ENCODE results near the gene MOG.

The MOG gene

GRCh38 chr6:29656798-29657197 is at the start of gene MOG:
MOG (plus strand) TSS chr6:29657092; CDS start chr6:29657210, 118 bp downstream.
- no peak for DNase-seq (ENCODE audit: low read depth)
- no peak within 1 kb of the TSS for H3K4me3 ChIP-seq (ENCODE audit: low read depth, low read length)
- TF ChIP-seq, protein P1, sequence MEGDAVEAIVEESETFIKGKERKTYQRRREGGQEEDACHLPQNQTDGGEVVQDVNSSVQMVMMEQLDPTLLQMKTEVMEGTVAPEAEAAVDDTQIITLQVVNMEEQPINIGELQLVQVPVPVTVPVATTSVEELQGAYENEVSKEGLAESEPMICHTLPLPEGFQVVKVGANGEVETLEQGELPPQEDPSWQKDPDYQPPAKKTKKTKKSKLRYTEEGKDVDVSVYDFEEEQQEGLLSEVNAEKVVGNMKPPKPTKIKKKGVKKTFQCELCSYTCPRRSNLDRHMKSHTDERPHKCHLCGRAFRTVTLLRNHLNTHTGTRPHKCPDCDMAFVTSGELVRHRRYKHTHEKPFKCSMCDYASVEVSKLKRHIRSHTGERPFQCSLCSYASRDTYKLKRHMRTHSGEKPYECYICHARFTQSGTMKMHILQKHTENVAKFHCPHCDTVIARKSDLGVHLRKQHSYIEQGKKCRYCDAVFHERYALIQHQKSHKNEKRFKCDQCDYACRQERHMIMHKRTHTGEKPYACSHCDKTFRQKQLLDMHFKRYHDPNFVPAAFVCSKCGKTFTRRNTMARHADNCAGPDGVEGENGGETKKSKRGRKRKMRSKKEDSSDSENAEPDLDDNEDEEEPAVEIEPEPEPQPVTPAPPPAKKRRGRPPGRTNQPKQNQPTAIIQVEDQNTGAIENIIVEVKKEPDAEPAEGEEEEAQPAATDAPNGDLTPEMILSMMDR (conservative IDR thresholded peaks at IDR 0.05; ENCODE audit: low read depth, low read length): no peak

GRCh38 chr6:29608131-29608530 is 48.8 kb upstream of the MOG start:
- H3K4me3 ChIP-seq (ENCODE audit: low read depth, low read length): no peak overlapping the region
- no peak for DNase-seq (ENCODE audit: low read depth)
- TF ChIP-seq, protein P1 (conservative IDR thresholded peaks at IDR 0.05; ENCODE audit: low read depth, low read length): no peak

GRCh38 chr6:29610540-29610939 is 46.4 kb upstream of the MOG start:
- DNase-seq (ENCODE audit: low read depth): no peak
- TF ChIP-seq, protein P1 (conservative IDR thresholded peaks at IDR 0.05; ENCODE audit: low read depth, low read length): no peak
- H3K4me3 ChIP-seq (ENCODE audit: low read depth, low read length): no peak overlapping the region

- no peak for DNase-seq (ENCODE audit: low read depth)
- TF ChIP-seq, protein P1 (conservative IDR thresholded peaks at IDR 0.05; ENCODE audit: low read depth, low read length): no peak
- H3K4me3 ChIP-seq (ENCODE audit: low read depth, low read length): no peak overlapping the region
Measured at GRCh38 chr6:29611426-29611825, 45.5 kb upstream of the MOG start.

GRCh38 chr6:29617782-29618554 is 38.9 kb upstream of the MOG start:
- H3K4me3 ChIP-seq (ENCODE audit: low read depth, low read length): no peak overlapping the region
- TF ChIP-seq, protein P1 (conservative IDR thresholded peaks at IDR 0.05; ENCODE audit: low read depth, low read length): peak; percentile 30
- no peak for DNase-seq (ENCODE audit: low read depth)

DNA sequence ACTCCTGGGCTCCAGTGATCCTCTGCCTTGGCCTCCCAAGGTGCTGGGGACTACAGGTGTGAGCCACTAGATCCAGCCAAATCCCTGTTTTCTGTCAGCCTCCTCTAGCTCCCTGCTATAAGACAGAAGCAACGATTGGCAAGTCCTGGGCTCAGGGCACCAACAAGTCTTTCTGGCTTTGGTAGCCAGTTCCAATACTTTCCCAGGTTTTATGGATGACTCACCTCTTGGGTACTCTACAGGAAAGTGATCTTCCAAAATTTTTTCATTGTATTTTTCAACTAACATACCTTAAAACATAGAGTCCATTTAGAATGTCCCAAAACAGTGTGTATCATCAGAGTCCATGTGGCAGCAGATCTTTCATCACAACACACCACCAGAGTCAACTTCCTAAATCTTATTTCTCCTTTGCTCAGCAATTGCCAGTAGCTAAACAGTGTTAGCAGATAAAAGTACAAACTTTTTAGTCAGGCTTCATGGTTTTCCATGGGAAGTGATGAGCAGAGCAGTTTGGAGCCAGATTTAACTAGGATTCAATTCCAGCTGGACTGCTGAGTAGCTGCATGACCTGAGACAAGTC is 37.2 kb upstream of the MOG start:
- DNase-seq (ENCODE audit: low read depth): no peak
- TF ChIP-seq, protein P1 (conservative IDR thresholded peaks at IDR 0.05; ENCODE audit: low read depth, low read length): no peak
- H3K4me3 ChIP-seq (ENCODE audit: low read depth, low read length): no peak overlapping the region

DNA sequence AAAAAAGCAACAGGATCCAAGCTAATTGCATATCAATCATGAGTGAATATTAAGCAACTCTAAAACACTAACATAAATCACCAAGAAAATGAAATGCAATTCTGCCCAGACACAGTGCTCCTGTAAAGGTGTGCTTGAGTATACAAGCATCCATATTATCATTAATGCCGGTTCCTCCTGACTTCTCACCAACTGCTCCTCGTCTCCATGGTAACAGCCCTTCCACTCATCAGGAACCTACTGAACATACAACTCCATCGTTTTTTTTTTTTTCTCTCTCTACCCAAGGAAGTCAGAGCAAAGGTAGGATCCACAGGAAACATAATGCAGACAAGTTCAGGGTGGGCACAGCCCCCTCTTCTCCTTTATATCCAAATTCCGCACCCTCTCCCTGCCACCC is 36.3 kb upstream of the MOG start:
- TF ChIP-seq, protein P1 (conservative IDR thresholded peaks at IDR 0.05; ENCODE audit: low read depth, low read length): no peak
- no peak for DNase-seq (ENCODE audit: low read depth)
- no peak overlapping the region for H3K4me3 ChIP-seq (ENCODE audit: low read depth, low read length)
